Neural cell (in vitro differentiated cells): ENCODE data around the gene TMC3. TPM values are rescaled to one million over a fixed set of nuclear protein-coding genes. Genes with fewer than 3 reads are reported as not detected.

Experiments used
- H2AFZ ChIP-seq: fragments of 200-600, 300-800 bp; sonication (generic), shearing (Covaris generic); 2 replicates; pipeline ENCODE4 v1.6.0; 2014; ENCODE audit warnings: low read depth, mild to moderate bottlenecking, antibody characterized with exemption, low read length, moderate library complexity
- H3F3A ChIP-seq: fragments of 200-600 bp; shearing (Covaris generic); 2 replicates; pipeline ENCODE4 v1.6.1; 2016; ENCODE audit warnings: mild to moderate bottlenecking, moderate library complexity, mixed read lengths, antibody characterized with exemption, low read length; ENCODE audit not compliant: insufficient read depth, poor library complexity, severe bottlenecking
- H3K27ac ChIP-seq: fragments of 200-600, 300-800 bp; sonication (generic), shearing (Covaris generic); 2 replicates; pipeline ENCODE4 v1.5.1; 2014; ENCODE audit warnings: mild to moderate bottlenecking, low read length, moderate library complexity
- H3K27me3 ChIP-seq: fragments of 300-800, 200-600 bp; sonication (generic), shearing (Covaris generic); 2 replicates; pipeline ENCODE4 v1.6.0; 2014; ENCODE audit warnings: mild to moderate bottlenecking, low read depth, low read length, moderate library complexity; ENCODE audit not compliant: insufficient read depth
- H3K36me3 ChIP-seq: fragments of 300-800, 200-600 bp; sonication (generic), shearing (Covaris generic); 2 replicates; pipeline ENCODE4 v1.5.1; 2014; ENCODE audit warnings: mild to moderate bottlenecking, antibody characterized with exemption, low read length, moderate library complexity; ENCODE audit not compliant: insufficient read depth
- H3K4me2 ChIP-seq: fragments of 300-800, 200-600 bp; sonication (generic), shearing (Covaris generic); 2 replicates; pipeline ENCODE4 v1.6.0; 2014; ENCODE audit warnings: mild to moderate bottlenecking, low read length
- H3K4me3 ChIP-seq: fragments of 300-800, 200-600 bp; sonication (generic), shearing (Covaris generic); 2 replicates; pipeline ENCODE4 v1.5.1; 2014; ENCODE audit warnings: mild to moderate bottlenecking, low read length, moderate library complexity
- H3K79me2 ChIP-seq: fragments of 200-600 bp; shearing (Covaris generic); replicated peaks from 2 replicates; pipeline ENCODE4 v1.6.0; 2014; ENCODE audit warnings: mild to moderate bottlenecking, low read length, moderate library complexity; ENCODE audit not compliant: insufficient read depth
- H3K9ac ChIP-seq: fragments of 300-800, 200-600 bp; sonication (generic), shearing (Covaris generic); 2 replicates; pipeline ENCODE4 v1.6.1; 2016; ENCODE audit warnings: mild to moderate bottlenecking, low read length, mixed read lengths
- H3K9me2 ChIP-seq: fragments of 200-600 bp; shearing (Covaris generic); 2 replicates; pipeline ENCODE4 v1.6.1; 2016; ENCODE audit warnings: mild to moderate bottlenecking, low read length, mixed read lengths; ENCODE audit not compliant: insufficient read depth
- H3K9me3 ChIP-seq: fragments of 200-600, 300-800 bp; sonication (generic), shearing (Covaris generic); 2 replicates; pipeline ENCODE4 v1.6.1; 2016; ENCODE audit warnings: mild to moderate bottlenecking, mixed run types, low read length, moderate library complexity, mixed read lengths
- H4K20me1 ChIP-seq: fragments of 200-600 bp; shearing (Covaris generic); 2 replicates; pipeline ENCODE4 v1.6.1; 2016; ENCODE audit warnings: mild to moderate bottlenecking, mixed run types; ENCODE audit not compliant: insufficient read depth
- EP300 ChIP-seq: fragments of 450-650 bp; conservative IDR thresholded peaks from 2 replicates; pipeline ENCODE4 v1.6.1; 2014; ENCODE audit warnings: antibody characterized with exemption, mild to moderate bottlenecking, moderate library complexity; ENCODE audit not compliant: poor library complexity, severe bottlenecking
- EZH2 ChIP-seq: fragments of 200-600, 300-800 bp; shearing (Covaris generic), sonication (generic); IDR thresholded peaks from 2 replicates; pipeline ENCODE4 v1.6.1; 2014; ENCODE audit warnings: antibody characterized with exemption, low read length, borderline replicate concordance, mild to moderate bottlenecking; ENCODE audit not compliant: insufficient read depth, poor library complexity, severe bottlenecking
- MXI1 ChIP-seq: fragments of 450-650 bp; conservative IDR thresholded peaks from 2 replicates; pipeline ENCODE4 v1.6.1; 2014; ENCODE audit warnings: antibody characterized with exemption, mild to moderate bottlenecking; ENCODE audit not compliant: poor library complexity, severe bottlenecking
- POLR2AphosphoS5 ChIP-seq: IDR thresholded peaks from 2 replicates; pipeline ENCODE4 v1.6.1; 2012
- RAD21 ChIP-seq: fragments of 450-650 bp; conservative IDR thresholded peaks from 2 replicates; pipeline ENCODE4 v1.6.1; 2014; ENCODE audit warnings: antibody characterized with exemption, mild to moderate bottlenecking, moderate library complexity
- SMC3 ChIP-seq: fragments of 450-650 bp; conservative IDR thresholded peaks from 2 replicates; pipeline ENCODE4 v1.6.1; 2014; ENCODE audit warnings: antibody characterized with exemption, mild to moderate bottlenecking, moderate library complexity; ENCODE audit not compliant: poor library complexity
- TAF1 ChIP-seq: IDR thresholded peaks from 2 replicates; pipeline ENCODE4 v1.6.1; 2012; ENCODE audit warnings: low read depth
- polyA plus RNA-seq: library from polyadenylated mRNA; depleted of rRNA; stranded (reverse); fragments of >200 nt; gene quantifications from 2 replicates; pipeline ENCODE4 v1.2.3, GENCODE V29; 2014
- TF ChIP-seq, protein P1 (sequence below): IDR thresholded peaks from 2 replicates; pipeline ENCODE4 v1.6.1; 2012; ENCODE audit warnings: borderline replicate concordance
- TF ChIP-seq, protein P2 (sequence below): fragments of 450-650 bp; IDR thresholded peaks from 2 replicates; pipeline ENCODE4 v1.5.1; 2014; ENCODE audit warnings: antibody characterized with exemption, mild to moderate bottlenecking, moderate library complexity; ENCODE audit not compliant: poor library complexity, severe bottlenecking

TMC3 gene
- polyA plus RNA-seq, 1 donor from 2014 or later: not detected

DNA sequence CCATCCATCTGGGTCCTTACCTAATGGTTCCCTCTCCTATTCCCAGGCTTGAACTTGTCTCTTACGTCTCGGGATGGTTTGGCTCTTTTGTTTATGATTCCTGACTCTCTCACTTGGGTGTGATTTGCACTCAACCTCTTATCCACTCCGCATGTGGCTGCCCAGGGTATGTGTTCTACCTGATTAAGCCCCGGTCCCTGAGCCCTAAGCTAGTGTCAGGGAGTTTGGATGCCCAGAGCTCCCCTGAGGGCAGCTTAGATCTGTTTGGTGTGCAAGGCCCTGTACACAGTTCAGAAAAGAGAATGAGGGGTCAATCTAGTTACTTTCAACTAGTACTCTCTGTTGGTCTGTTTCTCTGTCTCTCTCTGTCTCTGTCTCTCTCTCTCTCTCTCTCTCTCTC lies 34.2 kb downstream of the TMC3 start:
- Histone ChIP-seq H3K27me3 (no peaks in the 10 kb centered on the region), H3K9me2 (no peaks in the 10 kb centered on the region), H3K27ac (no peak overlapping the region), H4K20me1 (no peaks in the 10 kb centered on the region), H3K36me3 (no peaks in the 10 kb centered on the region), H3K9ac (no peak overlapping the region), H3K4me3 (no peak overlapping the region), H3K4me2 (no peak overlapping the region), H3K9me3 (no peaks in the 10 kb centered on the region), H3K79me2 (no peaks in the 10 kb centered on the region), H3F3A (no peaks in the 10 kb centered on the region), H2AFZ (no peak overlapping the region)
- no peak for TF ChIP-seq SMC3
- TF ChIP-seq, protein P1, sequence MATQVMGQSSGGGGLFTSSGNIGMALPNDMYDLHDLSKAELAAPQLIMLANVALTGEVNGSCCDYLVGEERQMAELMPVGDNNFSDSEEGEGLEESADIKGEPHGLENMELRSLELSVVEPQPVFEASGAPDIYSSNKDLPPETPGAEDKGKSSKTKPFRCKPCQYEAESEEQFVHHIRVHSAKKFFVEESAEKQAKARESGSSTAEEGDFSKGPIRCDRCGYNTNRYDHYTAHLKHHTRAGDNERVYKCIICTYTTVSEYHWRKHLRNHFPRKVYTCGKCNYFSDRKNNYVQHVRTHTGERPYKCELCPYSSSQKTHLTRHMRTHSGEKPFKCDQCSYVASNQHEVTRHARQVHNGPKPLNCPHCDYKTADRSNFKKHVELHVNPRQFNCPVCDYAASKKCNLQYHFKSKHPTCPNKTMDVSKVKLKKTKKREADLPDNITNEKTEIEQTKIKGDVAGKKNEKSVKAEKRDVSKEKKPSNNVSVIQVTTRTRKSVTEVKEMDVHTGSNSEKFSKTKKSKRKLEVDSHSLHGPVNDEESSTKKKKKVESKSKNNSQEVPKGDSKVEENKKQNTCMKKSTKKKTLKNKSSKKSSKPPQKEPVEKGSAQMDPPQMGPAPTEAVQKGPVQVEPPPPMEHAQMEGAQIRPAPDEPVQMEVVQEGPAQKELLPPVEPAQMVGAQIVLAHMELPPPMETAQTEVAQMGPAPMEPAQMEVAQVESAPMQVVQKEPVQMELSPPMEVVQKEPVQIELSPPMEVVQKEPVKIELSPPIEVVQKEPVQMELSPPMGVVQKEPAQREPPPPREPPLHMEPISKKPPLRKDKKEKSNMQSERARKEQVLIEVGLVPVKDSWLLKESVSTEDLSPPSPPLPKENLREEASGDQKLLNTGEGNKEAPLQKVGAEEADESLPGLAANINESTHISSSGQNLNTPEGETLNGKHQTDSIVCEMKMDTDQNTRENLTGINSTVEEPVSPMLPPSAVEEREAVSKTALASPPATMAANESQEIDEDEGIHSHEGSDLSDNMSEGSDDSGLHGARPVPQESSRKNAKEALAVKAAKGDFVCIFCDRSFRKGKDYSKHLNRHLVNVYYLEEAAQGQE: no peak
- TF ChIP-seq POLR2AphosphoS5: no peak
- TF ChIP-seq EP300: no peak
- no peak for TF ChIP-seq TAF1
- no peak for TF ChIP-seq RAD21
- no peak for TF ChIP-seq MXI1
- no peak for TF ChIP-seq EZH2
- TF ChIP-seq, protein P2, sequence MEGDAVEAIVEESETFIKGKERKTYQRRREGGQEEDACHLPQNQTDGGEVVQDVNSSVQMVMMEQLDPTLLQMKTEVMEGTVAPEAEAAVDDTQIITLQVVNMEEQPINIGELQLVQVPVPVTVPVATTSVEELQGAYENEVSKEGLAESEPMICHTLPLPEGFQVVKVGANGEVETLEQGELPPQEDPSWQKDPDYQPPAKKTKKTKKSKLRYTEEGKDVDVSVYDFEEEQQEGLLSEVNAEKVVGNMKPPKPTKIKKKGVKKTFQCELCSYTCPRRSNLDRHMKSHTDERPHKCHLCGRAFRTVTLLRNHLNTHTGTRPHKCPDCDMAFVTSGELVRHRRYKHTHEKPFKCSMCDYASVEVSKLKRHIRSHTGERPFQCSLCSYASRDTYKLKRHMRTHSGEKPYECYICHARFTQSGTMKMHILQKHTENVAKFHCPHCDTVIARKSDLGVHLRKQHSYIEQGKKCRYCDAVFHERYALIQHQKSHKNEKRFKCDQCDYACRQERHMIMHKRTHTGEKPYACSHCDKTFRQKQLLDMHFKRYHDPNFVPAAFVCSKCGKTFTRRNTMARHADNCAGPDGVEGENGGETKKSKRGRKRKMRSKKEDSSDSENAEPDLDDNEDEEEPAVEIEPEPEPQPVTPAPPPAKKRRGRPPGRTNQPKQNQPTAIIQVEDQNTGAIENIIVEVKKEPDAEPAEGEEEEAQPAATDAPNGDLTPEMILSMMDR: no peak

DNA sequence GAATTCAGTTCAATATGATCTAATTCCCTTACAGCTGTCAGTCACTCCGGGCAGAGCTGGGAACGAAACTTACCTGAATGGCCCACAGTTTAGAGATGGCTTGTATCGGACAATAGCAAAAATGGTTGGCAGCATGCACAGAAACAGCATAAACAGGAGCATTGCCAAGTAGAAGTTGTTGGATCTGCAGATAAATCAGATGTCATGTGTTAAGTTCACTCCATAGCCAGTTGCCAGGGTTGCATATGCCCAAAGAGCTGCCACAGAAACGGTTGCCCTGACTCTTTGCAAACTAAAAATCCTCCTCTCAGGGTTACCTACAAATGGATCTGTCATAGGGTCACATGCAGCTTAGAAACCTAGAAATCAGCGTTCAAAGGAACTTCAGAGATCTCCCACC lies 34.7 kb downstream of the TMC3 start:
- no peak overlapping the region for H2AFZ ChIP-seq
- H3K27ac ChIP-seq: no peak overlapping the region
- no peak for TF ChIP-seq TAF1

More for the DNA sequence above, 34.7 kb downstream of the TMC3 start:
- Histone ChIP-seq H3K4me2 (no peak overlapping the region), H3K4me3 (no peak overlapping the region), H4K20me1 (no peaks in the 10 kb centered on the region), H3F3A (no peaks in the 10 kb centered on the region), H3K27me3 (no peaks in the 10 kb centered on the region), H3K9me3 (no peaks in the 10 kb centered on the region), H3K9ac (no peak overlapping the region), H3K79me2 (no peaks in the 10 kb centered on the region), H3K9me2 (no peaks in the 10 kb centered on the region), H3K36me3 (no peaks in the 10 kb centered on the region)
